Measurements from ENCODE around the gene DUSP8.
"Not testable (repeated sequence)": the region's sequence is repeated elsewhere in the genome, so short reads cannot be mapped to it uniquely, and the experiment has no call there.

The DUSP8 gene

GRCh38 chr11:1598816-1599215 lies 26.7 kb upstream of the DUSP8 start:
- peaks cover 2% of the 10 kb centered on the region for H3K27me3 ChIP-seq (ENCODE audit: control insufficient read depth, insufficient read depth, low read length)
- no peak overlapping the region for H3K4me3 ChIP-seq (ENCODE audit: low read length)
- no peaks in the 10 kb centered on the region for H3K36me3 ChIP-seq (ENCODE audit: control insufficient read depth, insufficient read depth, low read length)
- H3K27ac ChIP-seq (ENCODE audit: low read depth, low read length), result no peak overlapping the region
- H3K4me1 ChIP-seq (ENCODE audit: control insufficient read depth, insufficient read depth, low read length), result no peaks in the 10 kb centered on the region
- H3K9ac ChIP-seq (ENCODE audit: low read length), result no peak overlapping the region

GRCh38 chr11:1598406-1598805 lies 26.3 kb upstream of the DUSP8 start:
- not testable (repeated sequence) for H3K27ac ChIP-seq (ENCODE audit: low read depth, low read length); H3K4me3 ChIP-seq (ENCODE audit: low read length); H3K36me3 ChIP-seq (ENCODE audit: control insufficient read depth, insufficient read depth, low read length); H3K4me1 ChIP-seq (ENCODE audit: control insufficient read depth, insufficient read depth, low read length); H3K27me3 ChIP-seq (ENCODE audit: control insufficient read depth, insufficient read depth, low read length); H3K9ac ChIP-seq (ENCODE audit: low read length)

DNA sequence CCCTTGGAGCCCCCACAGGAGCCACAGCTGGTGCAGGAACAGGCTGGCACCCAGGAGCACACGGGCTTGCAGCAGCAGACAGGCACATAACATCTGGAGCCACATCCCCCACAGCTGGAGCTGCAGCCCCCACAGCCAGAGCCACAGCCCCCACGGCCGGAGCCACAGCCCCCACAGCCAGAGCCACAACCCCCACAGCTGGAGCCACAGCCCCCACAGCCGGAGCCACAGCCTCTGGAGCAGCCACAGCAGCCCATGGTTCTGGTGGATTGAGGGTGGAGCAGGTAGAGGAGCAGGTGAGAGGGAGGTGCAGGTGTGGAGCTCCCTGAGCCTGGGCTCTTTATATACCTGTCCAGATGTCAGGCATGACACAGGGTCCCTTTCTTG lies 25.9 kb upstream of the DUSP8 start, which contains the start of gene KRTAP5-2:
TSS of gene KRTAP5-2 (minus strand) at position 301 of the 387 bp plus-strand sequence. CDS start at position 257, 44 bp downstream.
- H3K27me3 ChIP-seq (ENCODE audit: control insufficient read depth, insufficient read depth, low read length), result peaks cover 2% of the 10 kb centered on the region
- no peak within 1 kb of the TSS for H3K27ac ChIP-seq (ENCODE audit: low read depth, low read length)
- H3K4me1 ChIP-seq (ENCODE audit: control insufficient read depth, insufficient read depth, low read length), result no peaks in the 10 kb centered on the region
- H3K9ac ChIP-seq (ENCODE audit: low read length), result no peak within 1 kb of the TSS
- no peak within 1 kb of the TSS for H3K4me3 ChIP-seq (ENCODE audit: low read length)
- no peaks in the 10 kb centered on the region for H3K36me3 ChIP-seq (ENCODE audit: control insufficient read depth, insufficient read depth, low read length)

DNA sequence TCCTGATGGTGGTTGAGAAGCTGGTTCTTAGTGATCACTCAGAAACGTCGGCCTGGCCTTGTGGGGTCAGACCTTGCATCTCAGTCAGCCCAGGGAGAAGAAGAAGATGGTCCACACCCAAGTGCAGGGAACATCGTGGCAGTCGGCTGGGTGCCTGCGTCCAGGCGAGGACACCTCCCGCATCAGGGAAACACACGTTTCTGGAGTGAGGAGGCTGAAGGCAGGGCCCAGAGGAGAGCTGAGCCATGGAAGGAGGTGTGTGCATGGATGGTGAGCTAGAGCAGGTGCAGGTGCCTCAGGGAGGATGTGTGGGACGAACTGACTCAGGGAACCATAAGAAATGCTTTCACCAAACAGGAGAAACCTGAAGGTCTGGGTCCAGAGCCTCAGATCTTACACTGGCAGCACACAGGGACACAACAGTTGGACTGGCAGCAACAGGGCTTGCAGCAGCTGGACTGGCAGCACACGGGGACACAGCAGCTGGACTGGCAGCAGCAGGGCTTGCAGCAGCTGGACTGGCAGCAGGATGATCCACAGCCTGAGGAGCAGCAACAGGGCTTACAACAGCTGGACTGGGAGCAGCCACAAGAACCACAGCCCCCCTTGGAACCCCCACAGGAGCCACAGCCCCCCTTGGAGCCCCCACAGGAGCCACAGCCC lies 25.4 kb upstream of the DUSP8 start:
- no peak overlapping the region for H3K4me3 ChIP-seq (ENCODE audit: low read length)
- no peaks in the 10 kb centered on the region for H3K4me1 ChIP-seq (ENCODE audit: control insufficient read depth, insufficient read depth, low read length)
- no peak overlapping the region for H3K27ac ChIP-seq (ENCODE audit: low read depth, low read length)
- H3K36me3 ChIP-seq (ENCODE audit: control insufficient read depth, insufficient read depth, low read length), result no peaks in the 10 kb centered on the region
- H3K9ac ChIP-seq (ENCODE audit: low read length), result no peak overlapping the region
- peaks cover 2% of the 10 kb centered on the region for H3K27me3 ChIP-seq (ENCODE audit: control insufficient read depth, insufficient read depth, low read length)

- H3K36me3 ChIP-seq (ENCODE audit: control insufficient read depth, insufficient read depth, low read length), result not testable (repeated sequence)
These were observed 24.6 kb upstream of the DUSP8 start for GRCh38 chr11:1596576-1597121.

DNA sequence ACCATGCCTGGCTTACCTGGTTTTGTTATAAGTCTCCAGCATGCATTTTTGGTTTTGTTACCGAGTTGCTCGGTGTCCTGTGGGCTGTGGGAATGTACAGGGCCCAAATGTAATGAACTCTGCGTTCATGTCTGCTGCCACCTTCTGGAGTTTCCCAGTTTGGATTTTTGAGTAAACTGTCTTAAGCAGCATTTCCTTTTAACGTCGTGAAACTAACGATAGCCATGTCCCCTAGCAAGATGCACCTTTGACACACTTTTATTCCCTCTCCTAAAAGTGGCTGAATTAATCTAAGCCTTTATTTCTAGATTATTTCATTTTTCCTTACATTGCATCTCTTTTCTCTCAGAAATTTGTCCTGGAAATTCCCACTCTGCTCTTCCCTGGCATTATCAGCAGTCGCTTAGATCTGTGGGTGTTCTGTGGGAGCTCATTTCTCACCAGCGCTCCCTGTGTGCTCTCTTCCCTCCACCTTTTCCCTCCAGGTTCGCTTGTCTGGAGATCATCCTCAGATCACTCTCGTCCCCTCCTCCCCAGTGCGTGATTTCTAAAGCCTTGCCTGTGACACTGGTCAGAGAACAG lies 24.0 kb upstream of the DUSP8 start:
- H3K4me3 ChIP-seq (ENCODE audit: low read length); H3K27ac ChIP-seq (ENCODE audit: low read depth, low read length); H3K27me3 ChIP-seq (ENCODE audit: control insufficient read depth, insufficient read depth, low read length); H3K4me1 ChIP-seq (ENCODE audit: control insufficient read depth, insufficient read depth, low read length); H3K9ac ChIP-seq (ENCODE audit: low read length); H3K36me3 ChIP-seq (ENCODE audit: control insufficient read depth, insufficient read depth, low read length): not testable (repeated sequence)

More at GRCh38 chr11:1596576-1597121, 24.6 kb upstream of the DUSP8 start:
- H3K27me3 ChIP-seq (ENCODE audit: control insufficient read depth, insufficient read depth, low read length); H3K9ac ChIP-seq (ENCODE audit: low read length); H3K4me1 ChIP-seq (ENCODE audit: control insufficient read depth, insufficient read depth, low read length); H3K4me3 ChIP-seq (ENCODE audit: low read length); H3K27ac ChIP-seq (ENCODE audit: low read depth, low read length): not testable (repeated sequence)

DNA sequence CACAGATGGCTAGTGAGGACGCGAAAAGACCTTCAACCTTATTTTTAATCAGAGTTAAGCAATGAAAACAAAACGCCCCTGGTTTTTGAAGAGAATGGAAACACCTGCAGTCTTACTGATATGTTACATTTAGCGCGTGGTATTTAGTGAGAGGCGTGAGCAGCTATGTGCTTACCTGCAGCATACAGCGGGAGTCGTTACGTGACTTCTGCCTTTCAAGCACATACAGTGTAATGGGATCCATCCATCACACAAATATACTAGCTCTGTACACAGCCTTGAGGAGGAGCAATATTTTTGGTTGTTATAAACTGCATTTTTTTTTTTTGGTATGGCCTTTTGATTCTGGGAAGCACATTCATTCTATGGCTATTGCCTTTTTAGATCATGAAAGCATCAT lies 20.6 kb upstream of the DUSP8 start:
- no peaks in the 10 kb centered on the region for H3K4me1 ChIP-seq (ENCODE audit: control insufficient read depth, insufficient read depth, low read length)
- no peak overlapping the region for H3K4me3 ChIP-seq (ENCODE audit: low read length)
- H3K27ac ChIP-seq (ENCODE audit: low read depth, low read length), result no peak overlapping the region
- no peak overlapping the region for H3K9ac ChIP-seq (ENCODE audit: low read length)
- peaks cover 2% of the 10 kb centered on the region for H3K27me3 ChIP-seq (ENCODE audit: control insufficient read depth, insufficient read depth, low read length)
- no peaks in the 10 kb centered on the region for H3K36me3 ChIP-seq (ENCODE audit: control insufficient read depth, insufficient read depth, low read length)

DNA sequence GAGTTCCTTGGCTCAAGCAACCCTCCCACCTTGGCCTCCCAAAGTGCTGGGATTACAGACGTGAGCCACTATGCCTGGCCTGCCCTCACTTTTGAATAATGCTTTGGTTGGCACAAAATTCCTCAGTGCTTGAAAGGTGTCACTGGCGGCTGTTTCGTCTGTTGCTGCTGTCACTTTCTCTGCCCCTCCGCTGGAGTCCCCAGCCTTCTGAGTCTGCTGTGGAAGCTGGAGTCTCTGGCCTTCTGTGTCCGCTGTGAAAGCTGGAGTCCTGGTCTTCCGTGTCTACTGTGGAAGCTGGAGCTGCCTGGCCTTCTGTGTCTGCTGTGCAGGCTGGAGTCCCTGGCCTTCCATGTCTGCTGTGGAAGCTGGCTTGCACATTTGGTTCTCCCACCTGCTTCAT lies 17.9 kb upstream of the DUSP8 start:
- Histone ChIP-seq H3K9ac (ENCODE audit: low read length) (no peak overlapping the region), H3K36me3 (ENCODE audit: control insufficient read depth, insufficient read depth, low read length) (no peaks in the 10 kb centered on the region), H3K27ac (ENCODE audit: low read depth, low read length) (no peak overlapping the region), H3K27me3 (ENCODE audit: control insufficient read depth, insufficient read depth, low read length) (no peaks in the 10 kb centered on the region), H3K4me3 (ENCODE audit: low read length) (no peak overlapping the region), H3K4me1 (ENCODE audit: control insufficient read depth, insufficient read depth, low read length) (no peaks in the 10 kb centered on the region)

DNA sequence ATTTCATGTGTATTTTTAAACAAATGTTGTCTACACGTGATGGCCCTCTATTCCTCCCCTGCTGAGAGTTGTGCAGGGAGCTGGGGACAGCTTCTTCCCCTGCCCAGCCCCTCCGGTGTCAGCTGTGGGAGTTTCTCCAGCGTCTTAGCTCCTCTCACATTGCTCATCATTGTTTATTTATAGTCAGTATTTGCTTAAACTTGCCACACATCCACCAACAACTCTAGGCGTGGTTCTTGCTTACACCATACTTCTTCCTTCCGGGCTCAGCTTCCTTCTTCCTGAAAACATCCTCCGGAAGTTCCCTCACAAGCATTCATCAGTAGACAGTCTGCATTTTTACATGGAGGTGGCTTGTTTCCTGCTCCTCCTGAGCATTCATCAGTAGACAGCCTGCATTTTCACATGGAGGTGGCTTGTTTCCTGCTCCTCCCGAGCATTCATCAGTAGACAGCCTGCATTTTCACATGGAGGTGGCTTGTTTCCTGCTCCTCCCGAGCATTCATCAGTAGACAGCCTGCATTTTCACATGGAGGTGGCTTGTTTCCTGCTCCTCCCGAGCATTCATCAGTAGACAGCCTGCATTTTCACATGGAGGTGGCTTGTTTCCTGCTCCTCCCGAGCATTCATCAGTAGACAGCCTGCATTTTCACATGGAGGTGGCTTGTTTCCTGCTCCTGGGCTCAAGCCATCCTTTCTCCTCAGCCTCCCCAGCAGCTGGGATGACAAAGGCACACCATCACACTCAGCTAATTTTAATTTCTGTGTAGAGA lies 17.3 kb upstream of the DUSP8 start:
- H3K27ac ChIP-seq (ENCODE audit: low read depth, low read length); H3K4me1 ChIP-seq (ENCODE audit: control insufficient read depth, insufficient read depth, low read length); H3K27me3 ChIP-seq (ENCODE audit: control insufficient read depth, insufficient read depth, low read length); H3K36me3 ChIP-seq (ENCODE audit: control insufficient read depth, insufficient read depth, low read length); H3K9ac ChIP-seq (ENCODE audit: low read length); H3K4me3 ChIP-seq (ENCODE audit: low read length): not testable (repeated sequence)

DNA sequence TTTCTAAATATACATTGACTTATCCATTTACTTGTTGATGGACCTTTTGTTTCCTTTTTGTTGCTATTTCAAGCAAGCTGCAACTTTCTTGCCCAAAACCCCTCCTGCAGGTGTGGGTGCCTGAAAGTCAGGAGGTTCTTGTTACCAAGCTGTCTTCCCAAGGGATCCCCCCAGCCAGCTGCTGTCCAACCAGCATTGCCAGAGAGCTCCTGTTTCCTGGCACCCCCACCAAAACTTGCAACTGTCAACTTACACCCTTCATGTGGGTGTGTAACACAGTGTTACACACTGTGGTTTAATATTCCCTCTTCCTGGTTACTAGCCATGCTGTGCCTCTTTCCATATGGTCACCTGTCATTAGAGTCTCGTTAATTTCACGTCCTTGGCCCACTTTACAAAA lies 14.6 kb upstream of the DUSP8 start:
- Histone ChIP-seq H3K9ac (ENCODE audit: low read length) (no peak overlapping the region), H3K36me3 (ENCODE audit: control insufficient read depth, insufficient read depth, low read length) (no peaks in the 10 kb centered on the region), H3K4me3 (ENCODE audit: low read length) (no peak overlapping the region), H3K27me3 (ENCODE audit: control insufficient read depth, insufficient read depth, low read length) (no peaks in the 10 kb centered on the region), H3K4me1 (ENCODE audit: control insufficient read depth, insufficient read depth, low read length) (no peaks in the 10 kb centered on the region), H3K27ac (ENCODE audit: low read depth, low read length) (no peak overlapping the region)

- H3K36me3 ChIP-seq (ENCODE audit: control insufficient read depth, insufficient read depth, low read length); H3K9ac ChIP-seq (ENCODE audit: low read length); H3K27ac ChIP-seq (ENCODE audit: low read depth, low read length); H3K4me1 ChIP-seq (ENCODE audit: control insufficient read depth, insufficient read depth, low read length); H3K27me3 ChIP-seq (ENCODE audit: control insufficient read depth, insufficient read depth, low read length); H3K4me3 ChIP-seq (ENCODE audit: low read length): not testable (repeated sequence)
These were observed 12.7 kb upstream of the DUSP8 start, which contains the start of gene KRTAP5-1 for GRCh38 chr11:1584661-1585370. Gene KRTAP5-1 (minus strand): TSS chr11:1585283. CDS start chr11:1585249, 34 bp downstream.

DNA sequence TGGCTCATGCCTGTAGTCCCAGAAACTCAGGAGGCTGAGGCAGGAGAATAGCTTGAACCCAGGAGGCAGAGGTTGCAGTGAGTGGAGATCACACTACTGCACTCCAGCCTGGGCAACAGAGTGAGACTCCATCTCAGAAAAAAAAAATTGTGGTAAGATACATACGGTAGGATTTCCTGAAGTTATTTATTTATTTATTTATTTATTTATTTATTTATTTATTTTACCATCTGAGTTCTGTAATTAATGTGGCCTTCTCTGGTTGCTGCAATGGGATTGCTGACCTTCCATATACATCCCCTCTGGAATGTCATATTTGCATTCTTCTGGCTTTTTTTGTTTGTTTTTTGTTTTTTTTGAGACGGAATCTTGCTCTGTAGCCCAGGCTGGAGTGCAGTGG lies 10.8 kb upstream of the DUSP8 start:
- H3K36me3 ChIP-seq (ENCODE audit: control insufficient read depth, insufficient read depth, low read length); H3K27me3 ChIP-seq (ENCODE audit: control insufficient read depth, insufficient read depth, low read length); H3K4me1 ChIP-seq (ENCODE audit: control insufficient read depth, insufficient read depth, low read length); H3K27ac ChIP-seq (ENCODE audit: low read depth, low read length); H3K4me3 ChIP-seq (ENCODE audit: low read length); H3K9ac ChIP-seq (ENCODE audit: low read length): not testable (repeated sequence)
